NCI-H1048 (cell line): Measurements from ENCODE around the gene TAF11L2.
"Not testable (repeated sequence)": the region's sequence is repeated elsewhere in the genome, so short reads cannot be mapped to it uniquely, and the experiment has no call there.

Experiments used
- DNase-seq: peaks from one replicate; lab custom pipeline; 2025; lab: John Stamatoyannopoulos, UW

The TAF11L2 gene

DNA sequence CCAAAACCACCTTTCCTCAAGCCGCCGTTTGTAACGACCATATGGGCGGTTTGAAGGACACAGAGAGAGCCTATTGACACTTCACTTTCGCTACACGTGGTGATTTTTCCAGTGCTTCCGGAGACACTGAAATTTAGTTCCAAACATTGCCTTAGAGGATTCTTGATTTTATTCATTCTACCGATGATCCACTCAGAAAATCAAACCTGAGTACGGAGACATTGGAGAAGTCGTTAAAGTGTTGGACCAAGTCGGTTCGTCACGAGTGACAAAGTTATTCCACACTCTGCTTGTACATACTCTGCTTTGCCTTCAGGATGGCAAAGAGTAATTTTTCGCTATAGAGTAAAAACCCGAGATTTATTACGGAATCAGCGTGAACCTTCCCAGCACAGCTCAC lies 28.5 kb downstream of the TAF11L2 start:
- DNase-seq = not testable (repeated sequence)

DNA sequence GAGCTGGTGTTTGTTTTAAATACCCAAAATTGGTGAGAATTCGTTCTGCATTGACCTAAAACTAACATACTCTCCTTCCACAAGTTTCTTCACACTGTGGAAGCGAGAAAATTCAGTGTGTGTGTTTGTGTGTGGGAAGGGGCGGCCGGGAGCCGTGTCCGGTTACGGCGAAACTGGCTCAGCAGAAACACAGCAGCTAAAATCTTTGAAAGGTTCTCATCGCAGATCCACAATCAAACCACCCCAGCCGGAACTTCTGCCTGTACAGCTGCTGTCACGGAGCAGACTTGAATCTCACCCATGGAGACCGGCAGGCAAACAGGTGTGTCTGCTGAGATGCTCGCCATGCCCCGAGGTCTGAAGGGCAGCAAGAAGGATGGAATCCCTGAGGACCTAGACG lies 30.3 kb downstream of the TAF11L2 start, which contains the start of gene TAF11L6:
Gene TAF11L6, plus strand, starts transcription at position 301 of the 400 bp plus-strand sequence.
- not testable (repeated sequence) for DNase-seq
